Heart right ventricle (tissue), 16 donors: ENCODE results near the gene UNCX. TPM values are rescaled to one million over a fixed set of nuclear protein-coding genes. Genes with fewer than 3 reads are reported as not detected.

Source experiments
- ATAC-seq, 8 donors: fragments of 200-7000 bp; cut with Tn5 transposase; one replicate each; pipeline ENCODE4 v1.9.1; 2020; ENCODE audit warnings: mild to moderate bottlenecking in 8 of 8, moderate library complexity in 8 of 8, moderate number of reproducible peaks in 1 of 8
- DNase-seq, 2 donors: peaks; one replicate each; pipeline ENCODE4 v3.0.0-alpha.2; 2020
- H3K27ac ChIP-seq, 10 donors: fragments of 200-600 bp; sonication (generic) in 2 of 10; one replicate each; pipeline versions ENCODE4 v1.5.0 to v1.8.0; 2020 to 2022; ENCODE audit warnings: mild to moderate bottlenecking in 3 of 10
- H3K27me3 ChIP-seq, 7 donors: fragments of 200-600 bp; one replicate each; pipeline ENCODE4 v1.8.0; 2021 to 2022; ENCODE audit warnings: mild to moderate bottlenecking in 2 of 7
- H3K36me3 ChIP-seq, 9 donors: fragments of 200-600 bp; sonication (generic) in 1 of 9; one replicate each; pipeline versions ENCODE4 v1.5.0 to v1.8.0; 2020 to 2022; ENCODE audit warnings: mild to moderate bottlenecking in 2 of 9
- H3K4me1 ChIP-seq, 9 donors: fragments of 200-600 bp; sonication (generic) in 1 of 9; one replicate each; pipeline versions ENCODE4 v1.5.0 to v1.8.0; 2020 to 2022; ENCODE audit warnings: mild to moderate bottlenecking in 4 of 9
- H3K4me3 ChIP-seq, 10 donors: fragments of 200-600 bp; sonication (generic) in 2 of 10; one replicate each; pipeline versions ENCODE4 v1.5.0 to v1.8.0; 2020 to 2022; ENCODE audit warnings: mild to moderate bottlenecking in 7 of 10, moderate library complexity in 2 of 10
- H3K9me3 ChIP-seq, 11 donors: fragments of 200-600 bp in 10 of 11; sonication (generic) in 2 of 11; one replicate each; pipeline versions ENCODE4 v1.5.0 to v1.8.0; 2013 to 2022; ENCODE audit warnings: mild to moderate bottlenecking in 2 of 11, control low read depth in 1 of 11, moderate library complexity in 1 of 11
- CTCF ChIP-seq, 9 donors: fragments of 200-600 bp; sonication (generic) in 2 of 9; IDR thresholded peaks; one replicate each; pipeline versions ENCODE4 v1.5.0 to v1.8.0; 2021 to 2022; ENCODE audit warnings: antibody characterized with exemption in 9 of 9, mild to moderate bottlenecking in 5 of 9, moderate library complexity in 1 of 9
- WGBS, 2 donors: extraction: QIAGEN DNeasy Blood & Tissue Kit; methylation state at CpG; one replicate each; pipeline ENCODE4 v1.1.7; 2013; ENCODE audit warnings: inconsistent platforms in 1 of 2; 5-methylcytosine and 5-hydroxymethylcytosine counted together
- intact Hi-C, 10 donors: fragments of 100-400 bp; cut with DNase I; formaldehyde crosslinking; loops; one replicate each; pipeline versions ENCODE4 v1.11.1 to v1.14.2; 2022
- polyA plus RNA-seq, 2 donors: library from polyadenylated mRNA; stranded (reverse); fragments of 200-250 nt; gene quantifications; one replicate each; pipeline ENCODE4 v1.2.3, GENCODE V29; 2013
- total RNA-seq, 10 donors: library from RNA; stranded (reverse); fragmentation: NEBNext Ultra II Directional in 3 of 10; extraction: Animal tissue kit (Norgen Biotek cat#: 25700) in 3 of 10; gene quantifications; one replicate each; pipeline versions ENCODE4 v1.2.1 to v1.2.4, GENCODE V29; 2021 to 2023
- donor health status: Arrhythmogenic right ventricular cardiomyopathy.
- donor health status: ischemic (EF 13 %, LVEDD 7.1; RV severe dilation, severe dysfunction).
- donor health status: healthy with polysubstance abuse.
- donor health status: DM: no; HTN: yes; CAD: no.
- donor health status: DM: no; HTN: no; CAD: no.
- donor health status: ischemic (EF 25% LVEDD 6.9; RV normal size, moderate dysfunction).
- donor health status: ischemic (EF 25% LVEDD 5.7; RV mildly dilated, moderate dysfunction).
- donor health status: healthy.
- donor health status: DM: yes; HTN: yes; CAD: no.
- donor health status: Ischemic cardiomyopathy.
- donor health status: ischemic (EF 35%, LVEDD 5.7; RV mildly dilated, moderate dysfunction).
- donor health status: nonischemic (EF 11% LVEDD 7.7; RV severe dilation, severe dysfunction).
- donor health status: DM: yes; HTN: yes; CAD: no.
- donor health status: PGD.
- donor health status: ischemic (EF 29% LVEDD 5.4; RV normal size, mild dysfunction).
- donor health status: nonischemic (EF 23%, LVEDD 6.1; RV moderate dilation, normal function).

The UNCX gene
- total and polyA plus RNA-seq, 12 donors = not detected

GRCh38 chr7:1250901-1251300 is 18.2 kb downstream of the UNCX start:
- no peak overlapping the region for H3K4me3 ChIP-seq
- 88% methylated on average over 8 of the region's 8 CpGs for WGBS, 2 donors
- H3K27ac ChIP-seq = no peak overlapping the region
- ATAC-seq (no peak), DNase-seq (no peak)
- H3K27me3 ChIP-seq = peaks cover 51 to 100% (median 99%) of the 10 kb centered on the region in 7 donors
- intact Hi-C loops = no loop called here
- no peaks in the 10 kb centered on the region for H3K9me3 ChIP-seq
- H3K4me1 ChIP-seq = peaks cover 8 to 29% (median 21%) of the 10 kb centered on the region in 9 donors
- no peaks in the 10 kb centered on the region for H3K36me3 ChIP-seq
- TF ChIP-seq CTCF (IDR thresholded peaks at IDR 0.05) = no peak

GRCh38 chr7:1251796-1252539 is 19.3 kb downstream of the UNCX start:
- DNase-seq (no peak), ATAC-seq (no peak)
- H3K36me3 ChIP-seq = no peaks in the 10 kb centered on the region
- intact Hi-C loops = no loop called here
- H3K27ac ChIP-seq = no peak overlapping the region
- H3K27me3 ChIP-seq = peaks cover 46 to 100% (median 99%) of the 10 kb centered on the region in 7 donors
- no peak overlapping the region for H3K4me3 ChIP-seq
- H3K4me1 ChIP-seq = peaks cover 7 to 23% (median 13%) of the 10 kb centered on the region in 9 donors
- WGBS, 2 donors = 58 to 62% methylated on average over 25 of the region's 25 CpGs
- H3K9me3 ChIP-seq = no peaks in the 10 kb centered on the region
- TF ChIP-seq CTCF (IDR thresholded peaks at IDR 0.05) = no peak

- peaks cover 39 to 100% (median 99%) of the 10 kb centered on the region in 7 donors for H3K27me3 ChIP-seq
- ATAC-seq (no peak), DNase-seq (no peak)
- intact Hi-C loops = no loop called here
- peaks cover 4 to 16% (median 7%) of the 10 kb centered on the region in 9 donors for H3K4me1 ChIP-seq
- no peaks in the 10 kb centered on the region for H3K36me3 ChIP-seq
- H3K9me3 ChIP-seq = no peaks in the 10 kb centered on the region
- H3K4me3 ChIP-seq = no peak overlapping the region
- 78 to 84% methylated on average over 17 of the region's 17 CpGs for WGBS, 2 donors
- TF ChIP-seq CTCF (IDR thresholded peaks at IDR 0.05) = no peak
- H3K27ac ChIP-seq = no peak overlapping the region
Observed at GRCh38 chr7:1252540-1253090, 19.9 kb downstream of the UNCX start.

- peaks cover 28 to 98% (median 94%) of the 10 kb centered on the region in 7 donors for H3K27me3 ChIP-seq
- no peak for TF ChIP-seq CTCF (IDR thresholded peaks at IDR 0.05)
- H3K4me3 ChIP-seq = no peak overlapping the region
- 75 to 77% methylated on average over 20 of the region's 20 CpGs for WGBS, 2 donors
- no peaks in the 10 kb centered on the region for H3K36me3 ChIP-seq
- no peaks in the 10 kb centered on the region for H3K9me3 ChIP-seq
- no peak overlapping the region for H3K27ac ChIP-seq
- peaks cover 0 to 5% (median 0%) of the 10 kb centered on the region in 9 donors for H3K4me1 ChIP-seq
- DNase-seq (no peak), ATAC-seq (no peak)
- intact Hi-C loops = no loop called here
Observed at GRCh38 chr7:1253681-1254181, 21.1 kb downstream of the UNCX start.
